ENCODE data around the gene GLI2.

- TF ChIP-seq CTCF (conservative IDR thresholded peaks at IDR 0.05; ENCODE audit: low read depth, low read length) (no peak), EZH2 (IDR thresholded peaks at IDR 0.05; ENCODE audit: low read length, unreplicated experiment) (no peak)
Measured at GRCh38 chr2:120766470-120767351, 31.0 kb downstream of the GLI2 start.

Measured in PC-3 (cell line).